ENCODE data around the gene PTPRH.
"Not testable (repeated sequence)": the region's sequence is repeated elsewhere in the genome, so short reads cannot be mapped to it uniquely, and the experiment has no call there.

PTPRH gene

GRCh38 chr19:55157064-55157908 is 52.0 kb downstream of the PTPRH start, which contains the start of gene TNNI3:
TNNI3 (minus strand) TSS chr19:55157732; CDS start chr19:55157589, 143 bp downstream.
- in situ Hi-C loops (cut with MboI; ENCODE audit: low pct_unique_long_range_greater_than_20kb, low sequenced_read_pairs, unreplicated experiment), result no loop called here
- no peak for DNase-seq (ENCODE audit: low spot score)
- TF ChIP-seq CTCF (IDR thresholded peaks at IDR 0.05; ENCODE audit: extremely low read depth, insufficient read depth, missing control alignments), result no peak

GRCh38 chr19:55156202-55157063 is 52.9 kb downstream of the PTPRH start:
- DNase-seq (ENCODE audit: low spot score), result peak; percentile 72
- in situ Hi-C loops (cut with MboI; ENCODE audit: low pct_unique_long_range_greater_than_20kb, low sequenced_read_pairs, unreplicated experiment), result no loop called here
- no peak for TF ChIP-seq CTCF (IDR thresholded peaks at IDR 0.05; ENCODE audit: extremely low read depth, insufficient read depth, missing control alignments)

GRCh38 chr19:55155784-55156183 is 53.5 kb downstream of the PTPRH start:
- DNase-seq (ENCODE audit: low spot score); in situ Hi-C loops (cut with MboI; ENCODE audit: low pct_unique_long_range_greater_than_20kb, low sequenced_read_pairs, unreplicated experiment): not testable (repeated sequence)

GRCh38 chr19:55153652-55154264 is 55.5 kb downstream of the PTPRH start:
- in situ Hi-C loops (cut with MboI; ENCODE audit: low pct_unique_long_range_greater_than_20kb, low sequenced_read_pairs, unreplicated experiment), result no loop called here
- DNase-seq (ENCODE audit: low spot score), result no peak
- no peak for TF ChIP-seq CTCF (IDR thresholded peaks at IDR 0.05; ENCODE audit: extremely low read depth, insufficient read depth, missing control alignments)

- DNase-seq (ENCODE audit: low spot score), result no peak
- TF ChIP-seq CTCF (IDR thresholded peaks at IDR 0.05; ENCODE audit: extremely low read depth, insufficient read depth, missing control alignments), result no peak
- in situ Hi-C loops (cut with MboI; ENCODE audit: low pct_unique_long_range_greater_than_20kb, low sequenced_read_pairs, unreplicated experiment), result no loop called here
Measured at GRCh38 chr19:55152017-55152416, 57.3 kb downstream of the PTPRH start.

- TF ChIP-seq CTCF (IDR thresholded peaks at IDR 0.05; ENCODE audit: extremely low read depth, insufficient read depth, missing control alignments), result no peak
- in situ Hi-C loops (cut with MboI; ENCODE audit: low pct_unique_long_range_greater_than_20kb, low sequenced_read_pairs, unreplicated experiment), result no loop called here
- no peak for DNase-seq (ENCODE audit: low spot score)
Measured at GRCh38 chr19:55149078-55150003, 60.0 kb downstream of the PTPRH start, which contains the start of gene TNNT1. TNNT1 (minus strand) TSS chr19:55149206; CDS start chr19:55147157, 2,049 bp downstream.

Data from GM13977 (cell line).